Measurements from ENCODE around the gene TMEM98.

TMEM98 gene

GRCh38 chr17:32927724-32928585 lies at the start of gene TMEM98:
TMEM98 (plus strand) TSS chr17:32928153; CDS start chr17:32931529, 3,376 bp downstream.
- peaks cover 12% of the 10 kb centered on the region for H3K36me3 ChIP-seq
- TF ChIP-seq, protein P1, sequence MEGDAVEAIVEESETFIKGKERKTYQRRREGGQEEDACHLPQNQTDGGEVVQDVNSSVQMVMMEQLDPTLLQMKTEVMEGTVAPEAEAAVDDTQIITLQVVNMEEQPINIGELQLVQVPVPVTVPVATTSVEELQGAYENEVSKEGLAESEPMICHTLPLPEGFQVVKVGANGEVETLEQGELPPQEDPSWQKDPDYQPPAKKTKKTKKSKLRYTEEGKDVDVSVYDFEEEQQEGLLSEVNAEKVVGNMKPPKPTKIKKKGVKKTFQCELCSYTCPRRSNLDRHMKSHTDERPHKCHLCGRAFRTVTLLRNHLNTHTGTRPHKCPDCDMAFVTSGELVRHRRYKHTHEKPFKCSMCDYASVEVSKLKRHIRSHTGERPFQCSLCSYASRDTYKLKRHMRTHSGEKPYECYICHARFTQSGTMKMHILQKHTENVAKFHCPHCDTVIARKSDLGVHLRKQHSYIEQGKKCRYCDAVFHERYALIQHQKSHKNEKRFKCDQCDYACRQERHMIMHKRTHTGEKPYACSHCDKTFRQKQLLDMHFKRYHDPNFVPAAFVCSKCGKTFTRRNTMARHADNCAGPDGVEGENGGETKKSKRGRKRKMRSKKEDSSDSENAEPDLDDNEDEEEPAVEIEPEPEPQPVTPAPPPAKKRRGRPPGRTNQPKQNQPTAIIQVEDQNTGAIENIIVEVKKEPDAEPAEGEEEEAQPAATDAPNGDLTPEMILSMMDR (IDR thresholded peaks at IDR 0.05; ENCODE audit: low read depth, low read length) = no peak
- no peaks in the 10 kb centered on the region for H3K27me3 ChIP-seq (ENCODE audit: insufficient read depth, low read depth, severe bottlenecking)
- H3K27ac ChIP-seq = peak within 1 kb of the TSS; percentile 48
- no peaks in the 10 kb centered on the region for H3K9me3 ChIP-seq (ENCODE audit: severe bottlenecking)
- H3K4me3 ChIP-seq (ENCODE audit: low read depth, low read length) = peak within 1 kb of the TSS; percentile 61
- DNase-seq = peak; percentile 33

DNA sequence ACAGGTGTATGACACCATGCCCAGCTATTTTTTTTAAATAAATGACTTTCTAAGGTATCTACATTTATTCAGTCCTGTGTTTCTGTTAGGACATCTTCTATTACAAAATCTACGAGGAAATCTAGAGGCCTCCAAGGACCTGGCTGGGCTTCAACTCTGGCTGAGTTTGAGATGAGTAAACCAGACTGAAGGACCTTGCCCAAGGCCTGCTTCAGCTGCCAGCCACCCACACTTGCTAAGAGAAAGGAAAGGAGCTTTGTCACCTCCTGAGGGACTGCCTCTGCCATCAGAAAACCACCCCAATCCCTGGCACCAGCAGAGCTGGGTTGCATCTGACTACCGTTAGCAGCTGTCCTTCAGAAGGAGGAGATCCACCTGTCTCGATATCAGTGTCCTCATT lies 49.7 kb upstream of the TMEM98 start:
- Histone ChIP-seq H3K27me3 (ENCODE audit: insufficient read depth, low read depth, severe bottlenecking) (peaks cover 3% of the 10 kb centered on the region), H3K4me3 (ENCODE audit: low read depth, low read length) (no peak overlapping the region), H3K27ac (no peak overlapping the region), H3K9me3 (ENCODE audit: severe bottlenecking) (no peaks in the 10 kb centered on the region), H3K36me3 (peaks cover 3% of the 10 kb centered on the region; the same call in 1 of the 2 replicates)
- TF ChIP-seq, protein P1 (IDR thresholded peaks at IDR 0.05; ENCODE audit: low read depth, low read length) = no peak
- no peak for DNase-seq

GRCh38 chr17:32879134-32879533 lies 48.8 kb upstream of the TMEM98 start:
- Histone ChIP-seq H3K27ac (no peak overlapping the region), H3K36me3 (peaks cover 3% of the 10 kb centered on the region; the same call in 1 of the 2 replicates), H3K27me3 (ENCODE audit: insufficient read depth, low read depth, severe bottlenecking) (peaks cover 3% of the 10 kb centered on the region), H3K9me3 (ENCODE audit: severe bottlenecking) (no peaks in the 10 kb centered on the region), H3K4me3 (ENCODE audit: low read depth, low read length) (no peak overlapping the region)
- TF ChIP-seq, protein P1 (IDR thresholded peaks at IDR 0.05; ENCODE audit: low read depth, low read length) = no peak
- DNase-seq = no peak

- H3K27me3 ChIP-seq (ENCODE audit: insufficient read depth, low read depth, severe bottlenecking) = peaks cover 3% of the 10 kb centered on the region
- no peak overlapping the region for H3K27ac ChIP-seq
- TF ChIP-seq, protein P1 (IDR thresholded peaks at IDR 0.05; ENCODE audit: low read depth, low read length) = no peak
- no peak for DNase-seq
- H3K4me3 ChIP-seq (ENCODE audit: low read depth, low read length) = no peak overlapping the region
- peaks cover 3% of the 10 kb centered on the region; the same call in 1 of the 2 replicates for H3K36me3 ChIP-seq
- no peaks in the 10 kb centered on the region for H3K9me3 ChIP-seq (ENCODE audit: severe bottlenecking)
Observed at GRCh38 chr17:32880671-32881453, 47.1 kb upstream of the TMEM98 start.

DNA sequence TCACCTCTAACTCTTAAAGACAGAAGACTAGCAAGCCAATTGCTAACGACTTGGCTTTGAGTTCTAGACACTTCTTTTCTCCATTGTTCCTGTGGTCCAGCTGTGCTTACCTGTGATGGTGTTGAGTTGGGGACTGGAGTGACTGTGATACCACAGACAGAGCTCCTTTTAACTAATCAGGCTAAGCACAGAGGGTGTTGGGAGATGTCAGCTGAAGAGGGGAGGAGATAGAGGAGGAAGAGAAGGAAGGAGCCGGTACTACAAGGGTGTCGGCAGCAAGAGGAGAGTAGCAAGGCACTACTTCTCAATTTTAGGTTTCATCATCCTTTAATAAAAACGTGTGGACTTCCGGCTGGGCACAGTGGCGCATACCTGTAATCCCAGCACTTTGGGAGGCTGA lies 45.9 kb upstream of the TMEM98 start:
- no peak overlapping the region for H3K4me3 ChIP-seq (ENCODE audit: low read depth, low read length)
- DNase-seq = no peak
- H3K27me3 ChIP-seq (ENCODE audit: insufficient read depth, low read depth, severe bottlenecking) = peaks cover 3% of the 10 kb centered on the region
- TF ChIP-seq, protein P1 (IDR thresholded peaks at IDR 0.05; ENCODE audit: low read depth, low read length) = no peak
- H3K27ac ChIP-seq = no peak overlapping the region
- H3K36me3 ChIP-seq = no peaks in the 10 kb centered on the region
- H3K9me3 ChIP-seq (ENCODE audit: severe bottlenecking) = no peaks in the 10 kb centered on the region

All from WERI-Rb-1 (cell line).